Activated naive CD8-positive, alpha-beta T cell (primary cell): ENCODE measurements around the gene CD84.

Source experiments
- H3K27ac Mint-ChIP-seq: one replicate; pipeline ENCODE4 v1.8.0; 2021; ENCODE audit warnings: mixed read lengths
- H3K27me3 Mint-ChIP-seq: one replicate; pipeline ENCODE4 v1.8.0; 2021; ENCODE audit warnings: mixed read lengths
- H3K36me3 Mint-ChIP-seq: one replicate; pipeline ENCODE4 v1.8.0; 2021; ENCODE audit warnings: mixed read lengths
- H3K4me1 Mint-ChIP-seq: one replicate; pipeline ENCODE4 v1.8.0; 2021; ENCODE audit warnings: low read depth, mixed read lengths
- H3K4me3 Mint-ChIP-seq: one replicate; pipeline ENCODE4 v1.8.0; 2021; ENCODE audit warnings: mild to moderate bottlenecking, mixed read lengths
- H3K9me3 Mint-ChIP-seq: one replicate; pipeline ENCODE4 v1.8.0; 2021; ENCODE audit warnings: low read depth, mixed read lengths

CD84 gene

DNA sequence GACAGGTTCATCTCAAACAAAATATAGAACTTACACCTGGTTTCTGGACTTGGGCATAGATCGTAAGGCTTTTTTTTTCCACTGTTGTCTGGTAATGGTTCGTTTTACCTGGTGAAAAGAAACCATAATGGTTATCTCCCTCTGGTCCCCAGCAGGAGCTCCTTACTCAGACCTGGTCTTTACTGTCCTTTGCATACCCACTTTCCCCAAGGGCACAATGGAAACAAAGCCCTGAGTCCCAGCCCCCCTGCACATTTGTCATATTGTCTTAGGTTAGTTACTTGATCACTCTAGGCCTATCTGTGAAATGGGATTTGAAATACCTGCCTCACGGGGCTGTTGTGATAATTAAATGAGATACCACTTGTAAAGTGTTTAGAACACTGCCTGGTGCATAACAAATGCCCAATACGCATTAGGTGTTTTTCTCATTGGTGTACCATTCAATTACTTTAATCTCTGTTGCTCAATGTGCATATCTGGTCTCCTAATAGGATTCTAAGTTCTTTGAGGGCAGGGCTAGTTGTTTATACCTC lies 40.5 kb upstream of the CD84 start:
- H3K4me3 Mint-ChIP-seq = no peak overlapping the region
- H3K27me3 Mint-ChIP-seq = no peaks in the 10 kb centered on the region
- H3K27ac Mint-ChIP-seq = no peak overlapping the region
- H3K4me1 Mint-ChIP-seq = peaks cover 59% of the 10 kb centered on the region
- H3K9me3 Mint-ChIP-seq = no peaks in the 10 kb centered on the region
- H3K36me3 Mint-ChIP-seq = peaks cover 38% of the 10 kb centered on the region

DNA sequence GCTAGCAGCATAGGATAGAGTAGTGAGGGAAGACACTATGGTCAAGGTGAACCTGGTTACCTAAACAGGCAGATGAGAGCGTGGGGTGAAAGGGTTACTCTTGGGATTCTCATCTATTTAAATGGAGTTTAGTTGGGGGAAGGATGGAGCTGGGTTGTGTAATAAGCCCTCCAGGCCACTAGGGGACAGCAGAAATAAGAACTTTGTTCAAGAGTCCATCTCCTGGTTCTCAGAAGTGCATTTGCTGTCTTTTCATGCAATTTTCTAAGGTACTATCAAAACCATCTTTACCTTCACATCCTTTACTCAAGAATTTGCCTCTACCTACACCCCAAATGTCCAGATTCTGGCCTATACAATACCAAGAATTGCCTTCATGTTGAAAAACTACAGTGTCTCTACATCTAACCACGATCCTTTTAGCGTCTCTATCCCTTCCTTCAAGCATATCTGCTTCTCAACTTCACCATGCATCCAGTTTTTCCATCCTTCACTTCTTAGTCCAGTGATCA lies 39.5 kb upstream of the CD84 start:
- no peaks in the 10 kb centered on the region for H3K27me3 Mint-ChIP-seq
- H3K4me1 Mint-ChIP-seq = peaks cover 53% of the 10 kb centered on the region
- no peak overlapping the region for H3K4me3 Mint-ChIP-seq
- peaks cover 35% of the 10 kb centered on the region for H3K36me3 Mint-ChIP-seq
- H3K27ac Mint-ChIP-seq = peak overlapping the region; percentile 78
- no peaks in the 10 kb centered on the region for H3K9me3 Mint-ChIP-seq

DNA sequence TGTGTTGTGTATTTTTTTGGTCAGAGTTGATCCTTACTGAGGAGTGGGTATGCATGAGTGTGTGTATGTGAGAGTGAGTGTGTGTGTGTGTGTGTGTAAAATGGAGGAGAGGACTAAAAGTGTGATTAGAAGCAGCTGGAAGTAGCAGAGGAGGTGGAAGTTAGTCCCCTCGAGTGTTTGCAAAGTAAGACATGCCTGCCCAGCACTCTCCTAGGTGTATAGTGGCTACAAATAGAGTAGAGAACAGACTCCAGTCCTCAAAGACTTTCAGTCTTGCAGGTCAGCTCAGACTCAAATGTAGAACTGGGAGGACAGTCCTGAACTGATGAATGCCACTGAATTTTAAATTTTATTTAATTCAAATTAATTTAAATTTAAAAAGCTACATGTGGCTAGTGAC lies 39.0 kb upstream of the CD84 start:
- H3K36me3 Mint-ChIP-seq = peaks cover 35% of the 10 kb centered on the region
- peaks cover 50% of the 10 kb centered on the region for H3K4me1 Mint-ChIP-seq
- H3K27ac Mint-ChIP-seq = peak overlapping the region; percentile 4
- H3K27me3 Mint-ChIP-seq = no peaks in the 10 kb centered on the region
- no peak overlapping the region for H3K4me3 Mint-ChIP-seq
- no peaks in the 10 kb centered on the region for H3K9me3 Mint-ChIP-seq

DNA sequence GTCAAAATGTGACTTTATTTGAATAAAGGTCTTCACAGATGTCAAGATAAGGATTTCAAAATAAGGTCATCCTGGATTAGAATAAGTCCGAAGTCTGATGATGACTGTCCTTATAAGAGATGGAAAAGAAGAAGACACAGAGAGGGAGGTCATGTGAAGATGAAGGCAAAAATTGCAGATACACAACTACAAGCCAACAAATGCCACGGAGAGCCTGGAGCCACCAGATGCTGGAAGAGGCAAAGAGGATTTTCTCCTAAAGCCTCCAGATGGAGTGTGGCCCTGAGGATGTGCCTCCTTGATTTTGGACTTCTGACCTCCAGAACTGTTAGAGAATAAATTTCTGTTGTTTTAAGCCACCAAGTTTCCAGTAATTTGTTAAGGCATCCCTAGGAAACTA lies 36.4 kb upstream of the CD84 start:
- no peak overlapping the region for H3K4me3 Mint-ChIP-seq
- peaks cover 32% of the 10 kb centered on the region for H3K36me3 Mint-ChIP-seq
- no peaks in the 10 kb centered on the region for H3K27me3 Mint-ChIP-seq
- H3K27ac Mint-ChIP-seq = no peak overlapping the region
- H3K9me3 Mint-ChIP-seq = no peaks in the 10 kb centered on the region
- H3K4me1 Mint-ChIP-seq = peaks cover 31% of the 10 kb centered on the region

DNA sequence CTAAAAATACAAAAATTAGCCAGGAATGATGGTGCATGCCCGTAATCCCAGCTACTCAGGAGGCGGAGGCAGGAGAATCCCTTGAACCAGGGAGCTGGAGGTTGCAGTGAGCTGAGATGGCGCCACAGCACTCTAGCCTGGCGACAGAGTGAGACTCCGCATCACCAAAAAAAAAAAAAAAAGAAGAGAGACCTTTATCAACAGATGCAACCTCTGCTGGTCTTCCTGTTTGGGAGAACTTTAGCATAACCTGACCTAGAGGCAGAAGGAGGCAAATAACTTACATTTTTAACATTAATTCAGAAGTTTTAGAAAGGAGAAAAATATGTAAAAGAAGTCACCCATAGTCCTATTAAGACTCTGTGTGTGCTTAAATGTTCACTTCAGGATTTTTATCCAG lies 35.1 kb upstream of the CD84 start:
- Mint-ChIP-seq H3K36me3 (peaks cover 33% of the 10 kb centered on the region), H3K4me1 (peaks cover 31% of the 10 kb centered on the region), H3K4me3 (no peak overlapping the region)

DNA sequence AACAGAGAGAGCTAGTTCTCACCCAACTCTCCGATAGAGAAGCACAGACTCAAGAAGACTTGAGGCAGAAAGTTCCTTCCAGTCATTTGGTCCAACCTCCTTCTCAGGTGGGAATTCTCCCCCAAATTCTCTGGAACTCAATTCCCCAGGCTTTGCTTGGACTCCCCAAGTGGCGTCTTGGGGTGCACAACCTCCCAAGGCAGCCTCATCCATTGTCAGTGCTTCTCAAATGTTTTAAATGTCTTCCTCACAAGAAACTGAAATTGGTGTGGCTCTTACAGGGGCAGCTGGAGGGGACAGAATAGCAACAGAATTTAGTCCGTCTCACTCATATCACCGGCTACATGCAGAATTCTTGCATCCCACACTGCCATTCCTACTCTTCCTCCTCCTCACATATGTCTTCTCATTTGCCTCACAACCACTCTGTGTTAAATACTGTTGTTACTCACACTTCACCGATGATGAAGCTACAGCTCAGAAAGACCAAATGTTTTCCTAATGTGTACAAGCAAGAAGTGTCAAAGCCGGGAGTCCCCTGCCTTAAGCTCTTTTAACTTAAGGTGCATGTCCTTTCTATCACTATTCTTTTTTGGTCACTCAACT lies 33.4 kb upstream of the CD84 start:
- Mint-ChIP-seq H3K9me3 (no peaks in the 10 kb centered on the region), H3K4me1 (peaks cover 25% of the 10 kb centered on the region), H3K27me3 (no peaks in the 10 kb centered on the region), H3K4me3 (no peak overlapping the region), H3K27ac (peak overlapping the region; percentile 47), H3K36me3 (peaks cover 23% of the 10 kb centered on the region)

More for the DNA sequence above, 35.1 kb upstream of the CD84 start:
- Mint-ChIP-seq H3K27ac (no peak overlapping the region), H3K27me3 (no peaks in the 10 kb centered on the region), H3K9me3 (no peaks in the 10 kb centered on the region)

DNA sequence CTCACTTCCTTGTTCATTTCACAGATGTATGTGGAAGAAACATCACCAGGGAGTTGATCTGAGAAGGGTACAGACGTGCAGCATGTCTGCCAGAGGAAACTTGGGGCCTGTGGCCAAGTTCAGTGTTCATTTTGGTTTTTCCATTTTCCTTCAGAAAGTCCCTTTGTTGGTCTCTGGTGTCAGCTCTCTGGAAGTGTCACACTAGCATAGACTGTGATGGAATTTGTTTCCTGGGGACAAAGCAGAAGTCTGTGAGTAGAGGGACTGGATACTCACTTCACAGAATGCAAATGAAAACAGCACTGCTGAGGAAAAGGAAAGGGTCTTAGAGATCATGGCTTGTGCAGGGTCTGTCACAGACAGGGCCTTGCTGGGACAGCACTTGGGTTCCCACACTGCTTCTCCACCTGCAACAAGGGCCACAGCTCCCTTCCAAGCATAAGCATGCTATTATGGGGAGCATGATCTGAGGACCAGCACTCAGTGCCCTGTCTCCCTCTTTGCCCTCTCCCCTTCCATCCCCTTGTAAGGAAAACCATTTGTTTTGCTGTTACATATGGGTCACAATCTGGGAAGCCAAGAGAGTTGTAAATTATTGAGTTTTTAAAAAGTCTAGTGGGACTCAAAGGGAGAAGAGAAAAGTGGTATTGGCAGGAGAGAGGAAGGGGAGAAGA lies 31.4 kb upstream of the CD84 start:
- Mint-ChIP-seq H3K27ac (peak overlapping the region; percentile 78), H3K4me3 (no peak overlapping the region), H3K36me3 (peaks cover 24% of the 10 kb centered on the region), H3K27me3 (no peaks in the 10 kb centered on the region), H3K4me1 (peaks cover 39% of the 10 kb centered on the region), H3K9me3 (no peaks in the 10 kb centered on the region)

DNA sequence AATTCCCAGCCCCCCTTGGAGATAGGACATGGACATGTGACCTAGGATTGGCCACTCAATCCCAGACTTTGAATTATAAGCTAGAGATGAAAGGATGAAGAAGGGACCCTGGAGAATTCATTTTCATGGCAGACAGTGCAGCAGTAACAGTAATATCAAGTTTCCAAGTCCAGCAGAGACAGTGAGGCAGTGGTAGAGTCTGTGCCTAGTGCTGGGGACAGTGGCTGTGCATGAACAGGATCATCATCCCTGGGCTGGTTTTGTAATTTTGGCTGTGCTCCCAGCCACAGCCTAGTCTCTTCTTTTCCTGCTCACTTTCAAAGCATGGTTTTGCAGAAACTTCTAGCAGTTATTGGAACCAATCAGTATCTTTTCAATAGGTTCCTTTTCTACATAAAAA lies 29.6 kb upstream of the CD84 start:
- H3K4me3 Mint-ChIP-seq = no peak overlapping the region
- H3K36me3 Mint-ChIP-seq = peaks cover 34% of the 10 kb centered on the region
- peaks cover 5% of the 10 kb centered on the region for H3K9me3 Mint-ChIP-seq
- peaks cover 43% of the 10 kb centered on the region for H3K4me1 Mint-ChIP-seq
- H3K27ac Mint-ChIP-seq = no peak overlapping the region
- no peaks in the 10 kb centered on the region for H3K27me3 Mint-ChIP-seq

DNA sequence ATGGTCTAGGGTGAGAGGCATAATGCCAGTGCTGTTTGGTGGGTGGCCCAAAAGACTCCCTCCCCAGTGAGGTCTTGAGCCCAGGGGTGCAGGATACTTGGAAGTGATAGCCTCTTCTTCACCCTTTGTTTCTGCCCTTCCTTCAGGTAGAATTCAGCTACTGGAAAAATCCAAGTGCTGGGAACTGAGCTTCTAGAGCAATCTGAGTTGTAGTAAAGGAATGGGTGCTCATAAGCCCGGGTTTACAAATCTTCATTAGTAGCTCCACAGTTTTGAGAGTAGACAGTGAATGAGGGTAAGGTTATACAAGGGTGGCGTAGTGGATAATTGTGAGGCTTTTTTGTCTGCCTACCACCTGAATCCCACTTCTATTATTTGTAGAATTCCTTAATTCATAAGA lies 29.2 kb upstream of the CD84 start:
- peaks cover 33% of the 10 kb centered on the region for H3K36me3 Mint-ChIP-seq
- no peaks in the 10 kb centered on the region for H3K27me3 Mint-ChIP-seq
- H3K4me3 Mint-ChIP-seq = no peak overlapping the region
- peaks cover 40% of the 10 kb centered on the region for H3K4me1 Mint-ChIP-seq
- H3K9me3 Mint-ChIP-seq = peaks cover 5% of the 10 kb centered on the region
- H3K27ac Mint-ChIP-seq = peak overlapping the region; percentile 88

DNA sequence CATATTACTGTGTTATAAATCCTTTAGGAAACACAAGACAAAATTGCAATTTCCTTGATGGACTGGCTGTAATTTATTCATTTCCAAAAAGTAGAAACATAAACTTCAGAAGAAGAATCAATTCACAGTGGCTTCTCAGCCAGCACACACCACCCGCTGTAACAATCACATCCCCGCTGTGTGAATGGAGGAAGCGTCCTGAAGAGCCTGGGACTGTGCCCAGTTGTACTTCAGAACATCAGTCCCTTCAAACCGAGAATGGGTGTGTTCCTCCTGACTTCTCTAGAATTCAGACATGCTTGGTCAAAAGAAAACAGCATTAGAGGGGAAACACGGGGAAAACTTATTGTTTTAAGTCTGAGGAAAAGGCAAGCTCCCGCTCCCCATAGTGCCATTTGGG lies 28.8 kb upstream of the CD84 start:
- Mint-ChIP-seq H3K4me3 (no peak overlapping the region), H3K27me3 (no peaks in the 10 kb centered on the region), H3K27ac (peak overlapping the region; percentile 88), H3K36me3 (peaks cover 31% of the 10 kb centered on the region), H3K4me1 (peaks cover 40% of the 10 kb centered on the region), H3K9me3 (peaks cover 8% of the 10 kb centered on the region)

DNA sequence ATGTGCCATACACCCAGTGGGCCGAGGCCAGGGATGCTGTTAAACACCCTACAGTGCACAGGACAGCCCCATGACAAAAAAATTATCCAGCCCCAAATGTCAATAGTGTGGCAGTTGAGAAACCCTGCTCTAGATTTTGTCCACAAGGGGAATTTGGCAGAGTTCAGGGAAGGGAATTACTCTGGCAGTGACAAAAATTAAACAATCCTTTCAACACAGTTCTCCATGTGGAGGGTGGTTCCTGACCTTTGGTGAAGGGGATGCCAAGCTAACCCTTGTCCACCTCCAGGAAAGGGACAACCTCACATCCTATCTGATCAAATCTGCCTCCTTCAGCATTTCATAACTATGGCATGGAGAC lies 28.4 kb upstream of the CD84 start:
- peaks cover 31% of the 10 kb centered on the region for H3K36me3 Mint-ChIP-seq
- peak overlapping the region; percentile 88 for H3K27ac Mint-ChIP-seq
- H3K4me1 Mint-ChIP-seq = peaks cover 38% of the 10 kb centered on the region
- no peak overlapping the region for H3K4me3 Mint-ChIP-seq
- H3K9me3 Mint-ChIP-seq = peaks cover 11% of the 10 kb centered on the region
- no peaks in the 10 kb centered on the region for H3K27me3 Mint-ChIP-seq

DNA sequence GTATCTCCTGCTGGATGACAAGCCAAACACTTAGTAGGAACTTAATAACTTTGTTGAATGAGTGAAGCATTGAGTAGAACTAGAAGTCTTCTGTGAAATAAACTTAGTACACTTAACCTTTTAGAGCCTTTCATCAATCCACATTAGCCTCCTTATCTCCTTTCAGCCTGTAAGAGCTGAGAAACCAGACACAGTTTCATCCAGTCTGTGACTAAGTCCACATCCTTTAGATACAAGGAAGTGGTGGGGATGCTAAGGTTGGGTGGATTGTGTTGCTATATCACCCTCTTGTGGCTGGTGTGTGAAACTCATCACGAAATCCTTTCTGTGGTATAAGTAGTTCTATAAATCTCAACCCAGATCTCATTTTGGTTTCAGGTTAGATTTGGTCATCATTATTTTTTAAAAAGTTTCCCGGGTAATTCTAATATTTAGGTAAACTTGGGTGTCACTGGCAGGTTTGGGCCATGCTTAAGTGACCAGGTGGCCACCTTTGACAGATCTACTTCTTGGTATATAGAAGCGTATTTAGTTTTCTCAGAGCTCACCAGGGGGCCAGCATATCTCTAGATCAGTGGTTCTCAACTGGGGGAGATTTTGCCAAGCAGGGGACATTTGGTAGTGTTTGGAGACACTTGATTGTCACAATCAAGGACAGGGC lies 27.8 kb upstream of the CD84 start:
- Mint-ChIP-seq H3K9me3 (peaks cover 11% of the 10 kb centered on the region), H3K27ac (peak overlapping the region; percentile 88), H3K4me3 (peak overlapping the region; percentile 51), H3K4me1 (peaks cover 38% of the 10 kb centered on the region), H3K36me3 (peaks cover 29% of the 10 kb centered on the region), H3K27me3 (no peaks in the 10 kb centered on the region)

DNA sequence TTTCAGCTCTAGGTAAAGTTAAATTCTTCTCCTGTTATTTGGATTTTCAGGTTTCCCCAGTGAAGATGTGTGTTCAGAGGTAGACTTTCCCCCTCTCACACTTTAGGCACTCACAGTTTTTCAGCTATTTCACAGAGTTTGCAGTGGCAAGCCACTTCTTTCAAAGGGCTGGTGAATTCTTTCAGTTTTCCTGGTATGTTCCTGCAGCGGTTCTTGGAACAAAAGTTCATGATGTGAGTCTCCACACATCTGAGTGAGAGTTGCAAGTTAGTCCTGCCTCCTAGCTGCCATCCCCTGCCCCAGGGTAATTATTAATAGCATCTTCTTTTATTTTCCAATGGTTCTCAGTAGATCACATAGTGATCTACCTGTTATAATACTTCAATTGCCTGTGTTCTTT lies 27.3 kb upstream of the CD84 start:
- Mint-ChIP-seq H3K27me3 (no peaks in the 10 kb centered on the region), H3K36me3 (peaks cover 32% of the 10 kb centered on the region), H3K4me3 (peak overlapping the region; percentile 51), H3K9me3 (peaks cover 11% of the 10 kb centered on the region), H3K4me1 (peaks cover 38% of the 10 kb centered on the region), H3K27ac (peak overlapping the region; percentile 88)

DNA sequence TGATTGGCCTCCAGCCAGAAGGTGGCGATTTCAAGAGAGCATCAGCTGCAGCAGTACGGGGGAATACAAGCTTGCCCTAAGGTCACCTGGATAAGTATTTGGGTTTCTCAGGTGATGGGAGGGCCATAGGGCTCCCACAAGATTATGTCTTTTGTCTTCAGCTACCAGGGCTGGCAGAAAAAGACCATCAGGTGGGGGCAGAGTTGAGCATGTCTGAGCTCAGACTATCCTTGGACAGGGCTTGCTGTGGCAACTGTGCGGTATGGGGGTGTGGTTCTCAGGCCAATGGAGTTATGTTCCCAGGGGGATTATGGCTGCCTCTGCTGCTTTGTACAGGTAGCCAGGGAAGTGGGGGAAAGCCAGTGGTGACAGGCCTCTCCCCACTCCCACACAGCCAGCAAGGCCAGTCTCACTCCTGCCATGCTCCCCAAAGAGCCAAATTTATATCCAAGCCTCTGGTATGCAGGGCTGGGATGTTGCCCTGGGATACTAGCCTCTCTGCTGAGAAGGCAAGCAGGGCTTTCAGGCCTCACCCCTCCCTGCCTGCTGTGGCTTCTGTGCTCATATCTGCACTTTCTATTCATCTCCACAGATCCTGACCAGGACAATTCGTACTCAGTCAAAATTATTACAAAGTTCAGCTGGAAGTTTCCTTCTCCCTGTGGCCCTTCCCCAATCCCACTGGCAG lies 26.6 kb upstream of the CD84 start:
- Mint-ChIP-seq H3K27me3 (no peaks in the 10 kb centered on the region), H3K36me3 (peaks cover 33% of the 10 kb centered on the region), H3K27ac (peak overlapping the region; percentile 88), H3K9me3 (peaks cover 16% of the 10 kb centered on the region), H3K4me3 (no peak overlapping the region), H3K4me1 (peaks cover 36% of the 10 kb centered on the region)

DNA sequence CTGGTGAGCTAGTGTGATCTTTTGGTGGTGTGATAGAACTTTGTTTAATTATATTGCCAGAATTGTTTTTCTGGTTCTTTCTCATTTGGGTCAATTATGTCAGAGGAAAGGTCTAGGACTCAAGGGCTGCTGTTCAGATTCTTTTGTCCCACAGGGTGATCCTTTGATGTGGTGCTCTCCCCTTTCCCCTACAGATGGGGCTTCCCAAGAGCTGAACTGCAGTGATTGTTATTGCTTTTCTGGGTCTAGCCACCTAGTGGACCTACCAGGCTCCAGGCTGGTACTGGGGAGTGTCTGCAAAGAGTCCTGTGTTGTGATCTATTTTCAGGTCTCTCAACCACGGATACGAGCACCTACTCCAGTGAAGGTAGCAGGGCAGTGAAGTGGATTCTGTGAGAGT lies 25.9 kb upstream of the CD84 start:
- H3K9me3 Mint-ChIP-seq = peaks cover 16% of the 10 kb centered on the region

More for the DNA sequence above, 25.9 kb upstream of the CD84 start:
- peaks cover 32% of the 10 kb centered on the region for H3K36me3 Mint-ChIP-seq
- peaks cover 35% of the 10 kb centered on the region for H3K4me1 Mint-ChIP-seq
- no peak overlapping the region for H3K4me3 Mint-ChIP-seq
- H3K27ac Mint-ChIP-seq = peak overlapping the region; percentile 88
- H3K27me3 Mint-ChIP-seq = no peaks in the 10 kb centered on the region
